VCaP (cell line): ENCODE data around the gene DUSP15.
"Not testable (repeated sequence)": the region's sequence is repeated elsewhere in the genome, so short reads cannot be mapped to it uniquely, and the experiment has no call there.

Source experiments
- H3K27ac ChIP-seq: fragments of 450-650 bp; 2 replicates; pipeline ENCODE4 v1.5.1; 2017
- TF ChIP-seq, protein P1 (sequence below): fragments of 450-650 bp; conservative IDR thresholded peaks from 2 replicates; pipeline ENCODE4 v1.5.1; 2017; ENCODE audit warnings: mild to moderate bottlenecking, moderate library complexity

The DUSP15 gene

DNA sequence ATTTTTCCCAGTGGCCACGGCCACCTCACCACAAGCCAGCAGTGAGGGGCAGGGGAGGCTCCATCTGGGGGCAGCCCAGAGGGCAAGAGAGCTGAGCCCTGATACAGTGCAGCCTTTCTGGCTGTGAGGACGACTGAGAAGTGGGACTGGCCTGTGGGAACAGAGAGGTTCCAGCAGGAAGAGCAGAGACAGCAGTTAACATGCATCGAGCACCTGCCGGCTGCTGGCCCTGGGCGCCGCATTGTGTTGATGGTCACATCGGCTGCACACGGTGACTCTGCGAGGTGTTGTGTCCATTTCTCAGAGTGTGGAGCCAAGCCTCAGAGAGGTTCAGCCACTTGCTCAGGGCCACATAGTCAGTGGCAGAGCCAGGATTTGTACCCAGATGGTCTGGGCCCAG, 34.8 kb downstream of the DUSP15 start:
- TF ChIP-seq, protein P1, sequence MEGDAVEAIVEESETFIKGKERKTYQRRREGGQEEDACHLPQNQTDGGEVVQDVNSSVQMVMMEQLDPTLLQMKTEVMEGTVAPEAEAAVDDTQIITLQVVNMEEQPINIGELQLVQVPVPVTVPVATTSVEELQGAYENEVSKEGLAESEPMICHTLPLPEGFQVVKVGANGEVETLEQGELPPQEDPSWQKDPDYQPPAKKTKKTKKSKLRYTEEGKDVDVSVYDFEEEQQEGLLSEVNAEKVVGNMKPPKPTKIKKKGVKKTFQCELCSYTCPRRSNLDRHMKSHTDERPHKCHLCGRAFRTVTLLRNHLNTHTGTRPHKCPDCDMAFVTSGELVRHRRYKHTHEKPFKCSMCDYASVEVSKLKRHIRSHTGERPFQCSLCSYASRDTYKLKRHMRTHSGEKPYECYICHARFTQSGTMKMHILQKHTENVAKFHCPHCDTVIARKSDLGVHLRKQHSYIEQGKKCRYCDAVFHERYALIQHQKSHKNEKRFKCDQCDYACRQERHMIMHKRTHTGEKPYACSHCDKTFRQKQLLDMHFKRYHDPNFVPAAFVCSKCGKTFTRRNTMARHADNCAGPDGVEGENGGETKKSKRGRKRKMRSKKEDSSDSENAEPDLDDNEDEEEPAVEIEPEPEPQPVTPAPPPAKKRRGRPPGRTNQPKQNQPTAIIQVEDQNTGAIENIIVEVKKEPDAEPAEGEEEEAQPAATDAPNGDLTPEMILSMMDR = no peak
- H3K27ac ChIP-seq = no peak overlapping the region

DNA sequence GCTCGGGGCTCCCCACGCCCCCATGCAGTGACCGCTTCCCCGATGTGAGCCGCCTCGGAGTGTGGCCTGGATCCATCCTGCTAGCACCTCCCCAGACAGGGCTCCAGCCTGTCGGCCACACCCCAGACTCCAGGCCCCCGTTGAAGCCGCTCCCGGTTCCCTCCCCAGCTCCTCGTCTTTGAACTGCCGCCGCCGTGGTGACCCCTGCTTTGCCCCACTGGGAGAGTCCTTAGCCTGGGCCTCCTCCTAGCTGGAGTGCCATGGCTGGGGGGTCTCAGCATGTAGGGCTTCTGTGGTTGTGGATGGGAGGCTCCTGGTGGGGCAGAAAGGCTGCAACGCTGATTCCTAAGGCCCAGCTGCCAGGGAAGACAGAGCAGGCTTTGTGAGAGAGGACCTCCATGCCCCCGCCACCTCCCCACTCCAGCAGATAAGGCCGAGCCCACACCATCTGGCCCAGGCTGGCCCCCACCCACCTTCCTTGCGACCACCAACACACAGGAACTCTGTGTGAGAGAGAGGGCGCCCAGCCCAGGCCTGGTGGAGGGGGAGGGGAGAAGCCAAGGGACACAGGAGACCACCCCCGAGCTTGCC, 36.3 kb downstream of the DUSP15 start:
- TF ChIP-seq, protein P1 = no peak
- no peak overlapping the region for H3K27ac ChIP-seq

DNA sequence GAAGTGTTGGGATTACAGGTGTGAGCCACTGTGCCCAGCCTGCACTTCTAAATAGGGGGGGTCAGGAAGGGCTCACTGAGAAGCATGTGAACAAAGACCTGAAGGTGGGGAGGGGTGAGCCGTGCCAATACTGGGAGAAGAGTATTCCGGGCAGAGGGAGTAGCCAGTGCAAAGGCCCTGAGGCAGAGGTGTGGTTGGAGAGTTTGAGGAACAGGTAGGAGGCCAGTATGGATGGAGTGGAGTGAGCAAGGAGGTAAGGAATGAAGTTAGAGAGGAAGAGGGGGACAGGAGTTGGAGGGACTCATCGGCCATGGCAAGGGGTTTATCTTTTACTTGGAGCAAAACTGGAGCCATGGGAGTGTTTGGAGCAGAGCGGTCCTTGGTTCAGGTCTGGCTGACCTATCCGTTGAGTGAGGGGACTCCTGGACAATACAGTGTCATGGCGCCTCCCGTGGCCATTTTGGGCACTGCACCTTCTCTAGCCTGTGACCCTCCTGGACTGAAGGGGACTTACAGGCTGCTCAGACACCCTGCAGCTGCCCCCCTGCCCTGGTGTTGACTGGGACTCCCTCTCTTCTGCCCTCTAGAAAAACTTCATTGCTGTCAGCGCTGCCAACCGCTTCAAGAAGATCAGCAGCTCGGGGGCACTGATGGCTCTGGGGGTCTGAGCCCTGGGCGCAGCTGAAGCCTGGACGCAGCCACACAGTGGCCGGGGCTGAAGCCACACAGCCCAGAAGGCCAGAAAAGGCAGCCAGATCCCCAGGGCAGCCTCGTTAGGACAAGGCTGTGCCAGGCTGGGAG, 37.0 kb downstream of the DUSP15 start:
- TF ChIP-seq, protein P1 = peak; percentile 81
- no peak overlapping the region for H3K27ac ChIP-seq

DNA sequence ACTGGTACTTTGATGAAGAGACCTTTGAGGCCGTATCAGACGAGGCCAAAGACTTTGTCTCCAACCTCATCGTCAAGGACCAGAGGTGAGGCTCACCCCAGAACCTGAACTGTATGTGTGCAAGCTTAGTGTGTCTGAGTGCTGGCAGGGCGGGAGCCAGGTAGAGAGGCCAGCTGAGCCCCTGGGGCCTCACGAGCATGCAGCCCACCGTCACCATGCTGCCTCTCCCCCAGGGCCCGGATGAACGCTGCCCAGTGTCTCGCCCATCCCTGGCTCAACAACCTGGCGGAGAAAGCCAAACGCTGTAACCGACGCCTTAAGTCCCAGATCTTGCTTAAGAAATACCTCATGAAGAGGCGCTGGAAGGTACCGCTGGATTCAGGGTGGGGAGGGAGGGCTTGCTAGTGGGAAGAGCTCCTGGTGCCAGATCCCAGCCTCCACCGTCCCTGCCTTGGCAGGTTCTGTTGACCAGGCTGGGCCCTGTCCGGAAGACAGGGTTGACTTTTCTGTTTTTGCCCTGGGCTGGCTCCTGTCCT, 38.5 kb downstream of the DUSP15 start:
- TF ChIP-seq, protein P1 = no peak
- H3K27ac ChIP-seq = no peak overlapping the region

DNA sequence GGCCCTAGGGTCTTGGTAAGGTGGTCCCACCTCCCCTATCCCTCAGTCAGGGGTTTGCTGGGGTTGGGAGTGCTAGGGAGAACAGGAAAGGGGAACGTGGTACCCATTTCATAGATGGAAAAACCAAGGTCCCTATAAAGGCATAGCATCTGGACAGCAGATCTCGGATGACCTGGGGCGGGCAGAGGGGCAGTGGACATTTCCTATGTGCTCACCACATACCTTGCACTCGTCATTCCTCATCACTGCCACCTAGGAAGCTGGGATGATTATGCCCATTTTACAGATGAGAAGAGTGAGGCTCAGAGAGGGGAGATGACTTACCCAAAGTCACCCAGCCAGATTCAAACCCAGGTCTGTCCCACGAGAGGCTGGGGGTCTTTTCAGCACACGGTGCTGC, 39.1 kb downstream of the DUSP15 start:
- no peak overlapping the region for H3K27ac ChIP-seq
- TF ChIP-seq, protein P1 = no peak

DNA sequence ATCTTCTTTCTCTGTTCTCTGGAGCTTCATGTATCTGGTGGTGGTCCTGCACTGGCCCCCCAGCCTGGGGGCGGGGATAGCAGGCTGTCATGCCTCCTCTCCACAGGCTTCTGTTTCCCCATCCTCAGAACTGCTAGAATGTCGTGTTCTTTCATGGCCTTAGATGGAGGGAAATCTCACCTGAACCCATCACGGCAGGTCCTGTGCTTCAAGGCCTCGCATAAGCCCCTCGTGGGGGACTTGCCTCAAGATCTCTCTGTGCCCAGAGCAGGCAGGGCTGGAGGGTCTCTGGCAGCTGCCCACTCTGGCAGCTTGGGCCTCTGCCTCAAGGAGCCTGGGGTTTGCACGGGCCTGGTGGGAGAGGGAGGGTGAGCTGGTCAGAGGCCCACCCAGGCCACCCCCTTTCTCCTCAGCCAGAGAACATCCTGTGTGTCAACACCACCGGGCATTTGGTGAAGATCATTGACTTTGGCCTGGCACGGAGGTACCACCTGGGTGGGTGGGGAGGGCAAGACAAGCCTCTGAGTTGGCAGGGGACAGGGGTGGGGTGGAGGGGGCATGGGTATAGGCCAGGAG, 39.8 kb downstream of the DUSP15 start:
- TF ChIP-seq, protein P1 = no peak

DNA sequence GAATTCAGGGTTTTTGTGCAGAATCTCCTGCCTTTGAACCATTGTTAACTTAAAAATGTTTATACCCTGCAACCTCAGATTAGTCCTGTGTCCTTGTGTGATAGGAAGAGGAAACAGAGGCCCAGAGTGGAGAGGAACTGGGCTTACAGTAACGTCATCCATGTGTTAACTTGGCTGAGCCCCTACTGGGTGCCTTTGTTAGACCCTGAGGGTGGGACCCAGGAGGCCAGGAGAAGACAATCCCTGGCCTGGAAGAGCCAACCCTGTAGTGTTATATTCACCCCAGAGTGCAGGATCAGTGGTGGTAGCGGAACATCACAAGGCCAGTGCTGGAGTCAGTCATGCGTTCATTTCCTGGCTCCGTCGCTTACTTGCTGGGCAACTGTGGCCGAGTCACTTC, 40.6 kb downstream of the DUSP15 start:
- TF ChIP-seq, protein P1 = no peak
- no peak overlapping the region for H3K27ac ChIP-seq

More for the DNA sequence above, 39.8 kb downstream of the DUSP15 start:
- no peak overlapping the region for H3K27ac ChIP-seq

DNA sequence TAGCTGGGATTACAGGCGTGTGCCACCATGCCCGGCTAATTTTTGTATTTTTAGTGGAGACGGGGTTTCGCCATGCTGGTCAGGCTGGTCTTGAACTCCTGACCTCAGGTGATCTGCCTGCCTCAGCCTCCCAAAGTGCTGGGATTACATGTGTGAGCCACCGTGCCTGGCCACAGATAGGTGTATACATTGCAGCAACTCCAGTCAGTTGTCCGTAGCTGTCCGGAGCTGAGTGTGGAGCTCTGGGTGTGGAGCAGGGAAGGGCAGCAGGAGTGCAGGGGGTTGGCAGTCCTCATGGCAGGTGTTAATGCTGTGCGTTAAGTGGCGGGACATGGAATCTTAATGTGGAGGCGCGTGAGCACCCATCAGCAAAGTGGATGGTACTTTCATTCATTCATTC, 42.3 kb downstream of the DUSP15 start:
- H3K27ac ChIP-seq = not testable (repeated sequence)
